ENCODE data around the gene SLC22A7.

Gene SLC22A7

GRCh38 chr6:43294536-43294935, 3.5 kb upstream of the SLC22A7 start:
- no peak for DNase-seq (ENCODE audit: low read depth)
- TF ChIP-seq CTCF (IDR thresholded peaks at IDR 0.05; ENCODE audit: low read depth, low read length, missing control alignments) = no peak
- H3K4me3 ChIP-seq (ENCODE audit: low read depth, low read length) = no peak overlapping the region
- in situ Hi-C loops (cut with HindIII; ENCODE audit: low sequenced_read_pairs) = no loop called here

GRCh38 chr6:43295456-43295855, 2.6 kb upstream of the SLC22A7 start:
- in situ Hi-C loops (cut with HindIII; ENCODE audit: low sequenced_read_pairs) = no loop called here
- no peak for TF ChIP-seq CTCF (IDR thresholded peaks at IDR 0.05; ENCODE audit: low read depth, low read length, missing control alignments)
- no peak for DNase-seq (ENCODE audit: low read depth)
- no peak overlapping the region for H3K4me3 ChIP-seq (ENCODE audit: low read depth, low read length)

- TF ChIP-seq CTCF (IDR thresholded peaks at IDR 0.05; ENCODE audit: low read depth, low read length, missing control alignments) = no peak
- no peak for DNase-seq (ENCODE audit: low read depth)
- H3K4me3 ChIP-seq (ENCODE audit: low read depth, low read length) = no peak overlapping the region
- in situ Hi-C loops (cut with HindIII; ENCODE audit: low sequenced_read_pairs) = no loop called here
Measured at GRCh38 chr6:43296780-43297497, 1.1 kb upstream of the SLC22A7 start.

- no peak for TF ChIP-seq CTCF (IDR thresholded peaks at IDR 0.05; ENCODE audit: low read depth, low read length, missing control alignments)
- in situ Hi-C loops (cut with HindIII; ENCODE audit: low sequenced_read_pairs) = no loop called here
- no peak overlapping the region for H3K4me3 ChIP-seq (ENCODE audit: low read depth, low read length)
- no peak for DNase-seq (ENCODE audit: low read depth)
Measured at GRCh38 chr6:43298565-43299337, 691 bp downstream of the SLC22A7 start.

- no peak for TF ChIP-seq CTCF (IDR thresholded peaks at IDR 0.05; ENCODE audit: low read depth, low read length, missing control alignments)
- in situ Hi-C loops (cut with HindIII; ENCODE audit: low sequenced_read_pairs) = loop anchor here (5.0 kb wide), 1 partner anchor 102 kb away; no protein-coding TSS in a partner anchor
Measured at GRCh38 chr6:43299338-43300293, 1.6 kb downstream of the SLC22A7 start.

More at GRCh38 chr6:43299338-43300293, 1.6 kb downstream of the SLC22A7 start:
- DNase-seq (ENCODE audit: low read depth) = no peak
- H3K4me3 ChIP-seq (ENCODE audit: low read depth, low read length) = no peak overlapping the region

Data from astrocyte of the cerebellum (primary cell).